ENCODE data around the gene PRDM16.

Gene PRDM16

DNA sequence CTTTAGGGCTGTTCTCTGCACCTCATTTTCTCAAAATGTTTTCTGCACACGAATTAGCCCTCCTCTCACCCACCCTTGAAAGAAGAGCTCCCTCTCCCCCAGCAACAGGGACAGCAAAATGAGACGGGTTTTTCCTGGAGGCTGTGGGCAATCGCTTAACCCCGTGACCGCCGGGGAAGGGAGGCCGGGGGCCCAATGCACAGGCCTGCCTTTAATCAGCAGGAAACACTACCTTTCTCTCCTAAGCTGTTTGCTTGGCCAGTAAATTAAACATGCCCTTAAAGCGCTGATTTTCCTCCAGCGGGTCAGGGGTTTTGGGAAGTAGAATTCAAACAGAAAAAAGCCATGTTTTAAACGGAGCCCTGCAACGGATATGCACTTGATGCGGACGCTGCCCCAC, 114.4 kb downstream of the PRDM16 start:
- no peak for ATAC-seq
- TF ChIP-seq, protein P1, sequence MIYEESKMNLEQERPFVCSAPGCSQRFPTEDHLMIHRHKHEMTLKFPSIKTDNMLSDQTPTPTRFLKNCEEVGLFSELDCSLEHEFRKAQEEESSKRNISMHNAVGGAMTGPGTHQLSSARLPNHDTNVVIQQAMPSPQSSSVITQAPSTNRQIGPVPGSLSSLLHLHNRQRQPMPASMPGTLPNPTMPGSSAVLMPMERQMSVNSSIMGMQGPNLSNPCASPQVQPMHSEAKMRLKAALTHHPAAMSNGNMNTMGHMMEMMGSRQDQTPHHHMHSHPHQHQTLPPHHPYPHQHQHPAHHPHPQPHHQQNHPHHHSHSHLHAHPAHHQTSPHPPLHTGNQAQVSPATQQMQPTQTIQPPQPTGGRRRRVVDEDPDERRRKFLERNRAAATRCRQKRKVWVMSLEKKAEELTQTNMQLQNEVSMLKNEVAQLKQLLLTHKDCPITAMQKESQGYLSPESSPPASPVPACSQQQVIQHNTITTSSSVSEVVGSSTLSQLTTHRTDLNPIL (CRISPR knock-in tag; IDR thresholded peaks at IDR 0.05; ENCODE audit: low read depth): no peak
- TF ChIP-seq SNAI2 (CRISPR knock-in tag; IDR thresholded peaks at IDR 0.05) (no peak), PATZ1 (CRISPR knock-in tag; IDR thresholded peaks at IDR 0.05; ENCODE audit: borderline replicate concordance) (no peak), ZC3H10 (CRISPR knock-in tag; IDR thresholded peaks at IDR 0.05) (no peak), ZNF70 (CRISPR knock-in tag; IDR thresholded peaks at IDR 0.05) (no peak), RARB (CRISPR knock-in tag; IDR thresholded peaks at IDR 0.05) (no peak), TCF4 (CRISPR knock-in tag; IDR thresholded peaks at IDR 0.05; ENCODE audit: borderline replicate concordance) (no peak), TOX (CRISPR knock-in tag; IDR thresholded peaks at IDR 0.05; ENCODE audit: borderline replicate concordance) (no peak)

DNA sequence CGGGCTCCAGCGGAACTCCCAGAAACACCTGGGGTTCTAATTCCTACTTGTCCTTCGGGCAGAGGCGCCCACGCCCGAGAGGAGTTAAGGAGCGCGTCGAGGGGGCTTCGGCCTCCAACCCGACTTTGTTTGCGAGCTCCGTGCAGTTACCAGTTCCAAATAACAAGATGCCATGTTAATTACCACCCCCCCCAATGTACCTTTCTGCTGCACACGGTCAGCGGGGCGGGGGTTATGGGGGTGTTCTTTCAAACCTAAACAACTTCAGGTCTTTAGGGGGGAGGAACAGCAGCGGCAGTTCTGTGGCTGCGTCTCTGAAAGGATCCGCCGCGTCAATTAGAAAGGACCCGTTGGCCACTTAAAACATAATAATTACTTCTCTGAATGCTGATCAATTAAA, 114.8 kb downstream of the PRDM16 start:
- ATAC-seq: no peak
- TF ChIP-seq TCF4 (CRISPR knock-in tag; IDR thresholded peaks at IDR 0.05; ENCODE audit: borderline replicate concordance) (no peak), RARB (CRISPR knock-in tag; IDR thresholded peaks at IDR 0.05) (no peak), ARNTL (CRISPR knock-in tag; IDR thresholded peaks at IDR 0.05; ENCODE audit: borderline replicate concordance, low read depth) (no peak), SNAI2 (CRISPR knock-in tag; IDR thresholded peaks at IDR 0.05) (no peak)

DNA sequence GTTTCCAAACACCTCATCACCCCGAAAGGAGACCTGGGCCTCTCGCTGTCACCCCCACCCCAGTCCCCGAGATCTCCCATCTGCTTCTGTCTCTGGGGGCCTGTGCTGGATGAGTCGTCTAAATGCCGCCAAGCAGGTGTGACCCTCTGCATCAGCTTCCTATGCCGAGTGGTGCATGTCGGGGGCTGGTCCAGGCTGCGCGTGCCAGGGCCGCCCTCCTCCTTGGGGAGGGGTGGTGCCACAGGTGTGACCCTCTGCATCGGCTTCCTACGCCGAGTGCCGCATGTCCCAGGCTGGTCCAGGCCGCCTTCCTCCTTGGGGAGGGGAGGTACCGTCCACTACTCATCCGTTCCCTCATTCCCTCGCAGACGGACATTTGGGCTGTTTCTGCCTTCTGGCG, 115.7 kb downstream of the PRDM16 start:
- no peak for ATAC-seq
- no peak for TF ChIP-seq ZNF8 (CRISPR knock-in tag; IDR thresholded peaks at IDR 0.05)
- TF ChIP-seq SNAI2 (CRISPR knock-in tag; IDR thresholded peaks at IDR 0.05): no peak
- no peak for TF ChIP-seq ESRRG (CRISPR knock-in tag; IDR thresholded peaks at IDR 0.05)
- TF ChIP-seq TOX (CRISPR knock-in tag; IDR thresholded peaks at IDR 0.05; ENCODE audit: borderline replicate concordance): no peak
- TF ChIP-seq RARB (CRISPR knock-in tag; IDR thresholded peaks at IDR 0.05): no peak
- no peak for TF ChIP-seq TCF4 (CRISPR knock-in tag; IDR thresholded peaks at IDR 0.05; ENCODE audit: borderline replicate concordance)

DNA sequence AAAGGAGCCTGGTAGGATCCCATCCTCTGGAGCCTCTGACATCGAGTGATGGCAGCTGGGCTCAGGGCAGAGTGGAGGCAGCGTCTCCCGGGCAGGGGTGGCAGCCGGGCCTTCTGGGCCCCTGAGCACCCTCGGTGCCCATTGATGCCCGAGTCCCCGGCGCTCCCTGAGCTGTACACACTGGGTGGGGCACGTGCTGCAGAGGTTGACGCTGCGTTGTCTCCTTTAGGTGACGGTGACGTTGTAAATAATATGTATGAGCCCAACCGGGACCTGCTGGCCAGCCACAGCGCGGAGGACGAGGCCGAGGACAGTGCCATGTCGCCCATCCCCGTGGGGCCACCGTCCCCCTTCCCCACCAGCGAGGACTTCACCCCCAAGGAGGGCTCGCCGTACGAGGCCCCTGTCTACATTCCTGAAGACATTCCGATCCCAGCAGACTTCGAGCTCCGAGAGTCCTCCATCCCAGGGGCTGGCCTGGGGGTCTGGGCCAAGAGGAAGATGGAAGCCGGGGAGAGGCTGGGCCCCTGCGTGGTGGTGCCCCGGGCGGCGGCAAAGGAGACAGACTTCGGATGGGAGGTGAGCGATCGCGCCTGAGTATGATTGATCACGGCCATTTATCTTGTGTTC, 117.0 kb downstream of the PRDM16 start:
- ATAC-seq: no peak
- TF ChIP-seq GLIS3 (CRISPR knock-in tag; IDR thresholded peaks at IDR 0.05) (no peak), ESRRG (CRISPR knock-in tag; IDR thresholded peaks at IDR 0.05) (no peak), PATZ1 (CRISPR knock-in tag; IDR thresholded peaks at IDR 0.05; ENCODE audit: borderline replicate concordance) (no peak), ARNTL (CRISPR knock-in tag; IDR thresholded peaks at IDR 0.05; ENCODE audit: borderline replicate concordance, low read depth) (no peak)

DNA sequence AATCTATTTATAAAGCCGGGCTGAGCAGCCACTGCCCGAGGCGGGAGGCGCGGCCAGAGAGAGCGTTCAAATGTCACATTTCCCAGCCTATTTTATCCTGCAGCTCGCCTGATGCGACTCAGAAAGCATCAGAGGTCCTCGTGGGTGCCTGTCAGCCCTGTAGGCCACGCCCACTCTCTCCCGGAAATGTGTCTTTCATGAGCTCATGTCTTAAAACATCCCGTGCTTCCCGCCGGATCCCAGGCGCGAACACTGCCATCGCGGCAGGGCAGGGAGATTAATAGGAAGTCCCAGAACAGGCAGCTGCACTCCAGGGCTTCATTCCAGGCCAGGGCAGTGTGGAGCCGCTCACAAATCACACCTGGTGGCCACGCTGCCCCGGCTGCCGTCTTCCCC, 117.5 kb downstream of the PRDM16 start:
- ATAC-seq: no peak
- TF ChIP-seq, protein P2, sequence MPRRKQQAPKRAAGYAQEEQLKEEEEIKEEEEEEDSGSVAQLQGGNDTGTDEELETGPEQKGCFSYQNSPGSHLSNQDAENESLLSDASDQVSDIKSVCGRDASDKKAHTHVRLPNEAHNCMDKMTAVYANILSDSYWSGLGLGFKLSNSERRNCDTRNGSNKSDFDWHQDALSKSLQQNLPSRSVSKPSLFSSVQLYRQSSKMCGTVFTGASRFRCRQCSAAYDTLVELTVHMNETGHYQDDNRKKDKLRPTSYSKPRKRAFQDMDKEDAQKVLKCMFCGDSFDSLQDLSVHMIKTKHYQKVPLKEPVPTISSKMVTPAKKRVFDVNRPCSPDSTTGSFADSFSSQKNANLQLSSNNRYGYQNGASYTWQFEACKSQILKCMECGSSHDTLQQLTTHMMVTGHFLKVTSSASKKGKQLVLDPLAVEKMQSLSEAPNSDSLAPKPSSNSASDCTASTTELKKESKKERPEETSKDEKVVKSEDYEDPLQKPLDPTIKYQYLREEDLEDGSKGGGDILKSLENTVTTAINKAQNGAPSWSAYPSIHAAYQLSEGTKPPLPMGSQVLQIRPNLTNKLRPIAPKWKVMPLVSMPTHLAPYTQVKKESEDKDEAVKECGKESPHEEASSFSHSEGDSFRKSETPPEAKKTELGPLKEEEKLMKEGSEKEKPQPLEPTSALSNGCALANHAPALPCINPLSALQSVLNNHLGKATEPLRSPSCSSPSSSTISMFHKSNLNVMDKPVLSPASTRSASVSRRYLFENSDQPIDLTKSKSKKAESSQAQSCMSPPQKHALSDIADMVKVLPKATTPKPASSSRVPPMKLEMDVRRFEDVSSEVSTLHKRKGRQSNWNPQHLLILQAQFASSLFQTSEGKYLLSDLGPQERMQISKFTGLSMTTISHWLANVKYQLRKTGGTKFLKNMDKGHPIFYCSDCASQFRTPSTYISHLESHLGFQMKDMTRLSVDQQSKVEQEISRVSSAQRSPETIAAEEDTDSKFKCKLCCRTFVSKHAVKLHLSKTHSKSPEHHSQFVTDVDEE (CRISPR knock-in tag; IDR thresholded peaks at IDR 0.05): no peak
- TF ChIP-seq ISL1 (CRISPR knock-in tag; IDR thresholded peaks at IDR 0.05) (no peak), PATZ1 (CRISPR knock-in tag; IDR thresholded peaks at IDR 0.05; ENCODE audit: borderline replicate concordance) (no peak), SNAI2 (CRISPR knock-in tag; IDR thresholded peaks at IDR 0.05) (no peak), ZNF565 (CRISPR knock-in tag; conservative IDR thresholded peaks at IDR 0.05; ENCODE audit: low read depth) (no peak), PPARA (CRISPR knock-in tag; IDR thresholded peaks at IDR 0.05; ENCODE audit: borderline replicate concordance) (no peak), ZNF8 (CRISPR knock-in tag; IDR thresholded peaks at IDR 0.05) (no peak), ESRRG (CRISPR knock-in tag; IDR thresholded peaks at IDR 0.05) (no peak), GLIS3 (CRISPR knock-in tag; IDR thresholded peaks at IDR 0.05) (no peak), ZFP3 (CRISPR knock-in tag; IDR thresholded peaks at IDR 0.05) (no peak), OSR1 (CRISPR knock-in tag; IDR thresholded peaks at IDR 0.05) (no peak), BACH2 (CRISPR knock-in tag; IDR thresholded peaks at IDR 0.05; ENCODE audit: borderline replicate concordance) (no peak), TOX (CRISPR knock-in tag; IDR thresholded peaks at IDR 0.05; ENCODE audit: borderline replicate concordance) (no peak)
- TF ChIP-seq, protein P3, sequence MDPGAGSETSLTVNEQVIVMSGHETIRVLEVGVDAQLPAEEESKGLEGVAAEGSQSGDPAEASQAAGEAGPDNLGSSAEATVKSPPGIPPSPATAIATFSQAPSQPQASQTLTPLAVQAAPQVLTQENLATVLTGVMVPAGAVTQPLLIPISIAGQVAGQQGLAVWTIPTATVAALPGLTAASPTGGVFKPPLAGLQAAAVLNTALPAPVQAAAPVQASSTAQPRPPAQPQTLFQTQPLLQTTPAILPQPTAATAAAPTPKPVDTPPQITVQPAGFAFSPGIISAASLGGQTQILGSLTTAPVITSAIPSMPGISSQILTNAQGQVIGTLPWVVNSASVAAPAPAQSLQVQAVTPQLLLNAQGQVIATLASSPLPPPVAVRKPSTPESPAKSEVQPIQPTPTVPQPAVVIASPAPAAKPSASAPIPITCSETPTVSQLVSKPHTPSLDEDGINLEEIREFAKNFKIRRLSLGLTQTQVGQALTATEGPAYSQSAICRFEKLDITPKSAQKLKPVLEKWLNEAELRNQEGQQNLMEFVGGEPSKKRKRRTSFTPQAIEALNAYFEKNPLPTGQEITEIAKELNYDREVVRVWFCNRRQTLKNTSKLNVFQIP (CRISPR knock-in tag; IDR thresholded peaks at IDR 0.05; ENCODE audit: borderline replicate concordance, low read depth): no peak
